ENCODE results near the gene PSMB10.
"Not testable (repeated sequence)": the region's sequence is repeated elsewhere in the genome, so short reads cannot be mapped to it uniquely, and the experiment has no call there.

The PSMB10 gene

DNA sequence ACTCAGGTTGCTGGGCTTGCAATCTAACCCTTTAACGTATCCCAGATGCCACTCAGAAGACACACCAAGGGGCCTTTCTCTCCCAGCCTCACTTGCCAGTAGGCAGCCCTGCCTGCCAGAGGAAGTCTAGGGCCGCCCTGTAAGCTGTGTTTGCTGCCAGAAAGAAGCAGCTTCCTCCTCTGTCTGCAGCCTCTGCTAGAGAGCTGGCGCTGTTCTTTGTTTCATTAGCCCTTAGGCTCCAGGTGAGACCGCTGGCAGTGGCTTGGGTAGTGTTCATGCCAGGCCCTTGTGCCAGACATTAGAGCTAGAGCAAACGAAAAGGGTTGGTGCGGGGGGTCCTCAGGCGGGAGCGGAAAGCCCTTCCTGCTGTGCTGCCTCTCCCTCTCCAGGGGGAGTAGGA, 13.9 kb downstream of the PSMB10 start:
- TF ChIP-seq, protein P1, sequence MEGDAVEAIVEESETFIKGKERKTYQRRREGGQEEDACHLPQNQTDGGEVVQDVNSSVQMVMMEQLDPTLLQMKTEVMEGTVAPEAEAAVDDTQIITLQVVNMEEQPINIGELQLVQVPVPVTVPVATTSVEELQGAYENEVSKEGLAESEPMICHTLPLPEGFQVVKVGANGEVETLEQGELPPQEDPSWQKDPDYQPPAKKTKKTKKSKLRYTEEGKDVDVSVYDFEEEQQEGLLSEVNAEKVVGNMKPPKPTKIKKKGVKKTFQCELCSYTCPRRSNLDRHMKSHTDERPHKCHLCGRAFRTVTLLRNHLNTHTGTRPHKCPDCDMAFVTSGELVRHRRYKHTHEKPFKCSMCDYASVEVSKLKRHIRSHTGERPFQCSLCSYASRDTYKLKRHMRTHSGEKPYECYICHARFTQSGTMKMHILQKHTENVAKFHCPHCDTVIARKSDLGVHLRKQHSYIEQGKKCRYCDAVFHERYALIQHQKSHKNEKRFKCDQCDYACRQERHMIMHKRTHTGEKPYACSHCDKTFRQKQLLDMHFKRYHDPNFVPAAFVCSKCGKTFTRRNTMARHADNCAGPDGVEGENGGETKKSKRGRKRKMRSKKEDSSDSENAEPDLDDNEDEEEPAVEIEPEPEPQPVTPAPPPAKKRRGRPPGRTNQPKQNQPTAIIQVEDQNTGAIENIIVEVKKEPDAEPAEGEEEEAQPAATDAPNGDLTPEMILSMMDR (IDR thresholded peaks at IDR 0.05; ENCODE audit: control insufficient read depth, extremely low read depth, insufficient read depth), result peak; percentile 33
- peak; percentile 93 for DNase-seq (ENCODE audit: low read depth)
- peak overlapping the region; percentile 4; the same call in 1 of the 2 replicates for H3K4me3 ChIP-seq (ENCODE audit: low read depth, low read length)

GRCh38 chr16:67922221-67922620, 14.4 kb downstream of the PSMB10 start:
- no peak for DNase-seq (ENCODE audit: low read depth)
- H3K4me3 ChIP-seq (ENCODE audit: low read depth, low read length), result no peak overlapping the region
- TF ChIP-seq, protein P1 (IDR thresholded peaks at IDR 0.05; ENCODE audit: control insufficient read depth, extremely low read depth, insufficient read depth), result no peak

- TF ChIP-seq, protein P1 (IDR thresholded peaks at IDR 0.05; ENCODE audit: control insufficient read depth, extremely low read depth, insufficient read depth), result no peak
- no peak overlapping the region for H3K4me3 ChIP-seq (ENCODE audit: low read depth, low read length)
- DNase-seq (ENCODE audit: low read depth), result no peak
These were observed 16.9 kb downstream of the PSMB10 start for GRCh38 chr16:67919622-67920221.

- DNase-seq (ENCODE audit: low read depth), result no peak
- TF ChIP-seq, protein P1 (IDR thresholded peaks at IDR 0.05; ENCODE audit: control insufficient read depth, extremely low read depth, insufficient read depth), result no peak
These were observed 18.8 kb downstream of the PSMB10 start for GRCh38 chr16:67917852-67918236.

GRCh38 chr16:67917140-67917851, 19.4 kb downstream of the PSMB10 start:
- TF ChIP-seq, protein P1 (IDR thresholded peaks at IDR 0.05; ENCODE audit: control insufficient read depth, extremely low read depth, insufficient read depth), result no peak
- DNase-seq (ENCODE audit: low read depth), result no peak

More at GRCh38 chr16:67917852-67918236, 18.8 kb downstream of the PSMB10 start:
- H3K4me3 ChIP-seq (ENCODE audit: low read depth, low read length), result no peak overlapping the region

DNA sequence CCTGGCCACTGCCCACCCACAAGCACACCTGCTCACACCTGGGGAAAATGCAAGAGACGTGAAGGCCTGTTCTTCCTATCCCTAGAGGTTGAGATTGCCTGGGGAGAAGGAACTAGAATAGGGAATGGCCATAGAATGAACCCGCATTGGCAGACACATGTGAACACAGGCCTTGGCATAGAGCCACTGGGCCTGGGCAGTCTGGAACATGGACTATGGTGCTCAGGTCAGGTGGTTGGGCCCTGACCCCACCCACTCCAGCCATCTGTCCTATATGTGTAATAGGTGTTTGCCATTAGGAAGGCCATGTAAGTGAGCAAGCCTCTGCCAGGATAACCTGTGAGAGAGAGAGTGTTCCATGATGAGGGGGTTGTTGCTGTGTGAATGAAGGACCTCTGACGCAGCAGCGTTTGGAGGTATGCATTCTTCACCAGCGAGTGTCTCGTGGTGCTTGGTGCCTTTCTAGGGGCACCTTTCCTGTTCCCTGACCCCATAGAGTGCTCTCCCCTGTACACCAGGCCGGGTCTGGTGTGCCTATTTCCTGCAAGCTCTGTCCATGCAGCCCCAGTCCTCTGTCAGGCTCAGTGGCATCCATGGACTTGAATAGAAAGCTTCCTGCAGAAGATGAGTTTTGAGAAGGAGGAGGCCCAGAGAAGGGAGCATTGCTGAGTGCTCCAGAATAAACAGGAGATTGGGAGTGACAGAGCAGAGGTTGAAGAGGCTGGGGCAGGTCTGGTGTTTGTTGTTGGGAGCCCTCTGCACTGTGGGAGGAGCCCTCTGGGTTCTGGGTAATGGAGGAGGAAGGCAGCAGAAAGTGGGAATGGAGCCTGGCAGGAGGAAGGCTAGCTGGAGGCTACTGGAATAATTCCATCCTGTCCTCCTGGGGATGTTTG, 20.6 kb downstream of the PSMB10 start:
- no peak overlapping the region for H3K4me3 ChIP-seq (ENCODE audit: low read depth, low read length)
- TF ChIP-seq, protein P1 (IDR thresholded peaks at IDR 0.05; ENCODE audit: control insufficient read depth, extremely low read depth, insufficient read depth), result no peak
- peak; percentile 73 for DNase-seq (ENCODE audit: low read depth)

More at GRCh38 chr16:67917140-67917851, 19.4 kb downstream of the PSMB10 start:
- no peak overlapping the region for H3K4me3 ChIP-seq (ENCODE audit: low read depth, low read length)

DNA sequence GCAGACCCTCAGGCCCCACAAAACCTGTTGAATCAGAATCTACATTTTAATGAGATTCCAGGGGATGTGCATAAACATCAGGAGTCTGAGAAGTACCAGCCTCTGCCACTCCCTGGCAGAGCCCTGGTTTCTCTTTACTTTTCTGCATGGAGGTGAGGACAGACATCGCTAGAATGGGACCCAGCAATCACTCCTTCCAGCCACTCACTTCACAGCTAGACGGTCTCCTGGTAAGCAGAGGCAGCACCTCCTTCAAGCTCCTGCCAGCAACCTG, 21.2 kb downstream of the PSMB10 start:
- DNase-seq (ENCODE audit: low read depth), result not testable (repeated sequence)

More for the DNA sequence above, 21.2 kb downstream of the PSMB10 start:
- H3K4me3 ChIP-seq (ENCODE audit: low read depth, low read length), result not testable (repeated sequence)
